ENCODE data around the gene CA10.

CA10 gene

GRCh38 chr17:51765282-51766135, 393.0 kb downstream of the CA10 start:
- DNase-seq (ENCODE audit: low read depth in 2 of 2), result no peak

- DNase-seq (ENCODE audit: low read depth in 2 of 2), result peak; percentile 3 to 8
These were observed 394.0 kb downstream of the CA10 start for GRCh38 chr17:51764387-51764971.

GRCh38 chr17:51763058-51763457, 395.5 kb downstream of the CA10 start:
- DNase-seq (ENCODE audit: low read depth in 2 of 2), result no peak

GRCh38 chr17:51761105-51761504, 397.4 kb downstream of the CA10 start:
- DNase-seq (ENCODE audit: low read depth in 2 of 2), result no peak

GRCh38 chr17:51759260-51759659, 399.3 kb downstream of the CA10 start:
- DNase-seq (ENCODE audit: low read depth in 2 of 2), result no peak

- no peak for DNase-seq (ENCODE audit: low read depth in 2 of 2)
These were observed 407.4 kb downstream of the CA10 start for GRCh38 chr17:51751072-51751471.

GRCh38 chr17:51748749-51749604, 409.5 kb downstream of the CA10 start:
- DNase-seq (ENCODE audit: low read depth in 2 of 2), result no peak

- no peak for DNase-seq (ENCODE audit: low read depth in 2 of 2)
These were observed 412.1 kb downstream of the CA10 start for GRCh38 chr17:51746421-51746820.

GRCh38 chr17:51745993-51746392, 412.5 kb downstream of the CA10 start:
- no peak for DNase-seq (ENCODE audit: low read depth in 2 of 2)

GRCh38 chr17:51743477-51743876, 415.0 kb downstream of the CA10 start:
- DNase-seq (ENCODE audit: low read depth in 2 of 2), result no peak

- no peak for DNase-seq (ENCODE audit: low read depth in 2 of 2)
These were observed 415.9 kb downstream of the CA10 start for GRCh38 chr17:51742571-51742970.

GRCh38 chr17:51741458-51741857, 417.1 kb downstream of the CA10 start:
- DNase-seq (ENCODE audit: low read depth in 2 of 2), result no peak

- DNase-seq (ENCODE audit: low read depth in 2 of 2), result no peak
These were observed 418.0 kb downstream of the CA10 start for GRCh38 chr17:51740531-51740930.

- DNase-seq (ENCODE audit: low read depth in 2 of 2), result no peak
These were observed 419.1 kb downstream of the CA10 start for GRCh38 chr17:51739245-51739886.

- DNase-seq (ENCODE audit: low read depth in 2 of 2), result no peak
These were observed 422.2 kb downstream of the CA10 start for GRCh38 chr17:51736356-51736755.

GRCh38 chr17:51734976-51735375, 423.5 kb downstream of the CA10 start:
- no peak for DNase-seq (ENCODE audit: low read depth in 2 of 2)

- DNase-seq (ENCODE audit: low read depth in 2 of 2), result peak in 1 of 2 donors; percentile 8
These were observed 424.1 kb downstream of the CA10 start for GRCh38 chr17:51734462-51734861.

GRCh38 chr17:51733166-51733565, 425.3 kb downstream of the CA10 start:
- no peak for DNase-seq (ENCODE audit: low read depth in 2 of 2)

GRCh38 chr17:51731941-51732722, 426.4 kb downstream of the CA10 start:
- DNase-seq (ENCODE audit: low read depth in 2 of 2), result no peak

- no peak for DNase-seq (ENCODE audit: low read depth in 2 of 2)
These were observed 428.0 kb downstream of the CA10 start for GRCh38 chr17:51730303-51731050.
